ENCODE data around the gene CCNI2. TPM values are rescaled to one million over a fixed set of nuclear protein-coding genes. Genes with fewer than 3 reads are reported as not detected.
A peak's percentile ranks its signal among the peaks of the same experiment; 100 is the strongest.

CCNI2 gene
- total and polyA plus RNA-seq, 9 of the 15 experiments (the other 6 are each of a cell fraction or from before 2014, with no cell fraction given) = 0.05 to 1.7 (median 0.81) TPM; not detected in 5

- peak; percentile 77 for TF ChIP-seq JUND (IDR thresholded peaks at IDR 0.05; ENCODE audit: borderline replicate concordance, low read depth, low read length)
- TF ChIP-seq JUND (tag; IDR thresholded peaks at IDR 0.05; ENCODE audit: borderline replicate concordance, low read depth, low read length) = peak; percentile 65; the same call in 2 of the 3 replicates
- TF ChIP-seq, protein P1, sequence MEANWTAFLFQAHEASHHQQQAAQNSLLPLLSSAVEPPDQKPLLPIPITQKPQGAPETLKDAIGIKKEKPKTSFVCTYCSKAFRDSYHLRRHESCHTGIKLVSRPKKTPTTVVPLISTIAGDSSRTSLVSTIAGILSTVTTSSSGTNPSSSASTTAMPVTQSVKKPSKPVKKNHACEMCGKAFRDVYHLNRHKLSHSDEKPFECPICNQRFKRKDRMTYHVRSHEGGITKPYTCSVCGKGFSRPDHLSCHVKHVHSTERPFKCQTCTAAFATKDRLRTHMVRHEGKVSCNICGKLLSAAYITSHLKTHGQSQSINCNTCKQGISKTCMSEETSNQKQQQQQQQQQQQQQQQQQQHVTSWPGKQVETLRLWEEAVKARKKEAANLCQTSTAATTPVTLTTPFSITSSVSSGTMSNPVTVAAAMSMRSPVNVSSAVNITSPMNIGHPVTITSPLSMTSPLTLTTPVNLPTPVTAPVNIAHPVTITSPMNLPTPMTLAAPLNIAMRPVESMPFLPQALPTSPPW (CRISPR knock-in tag; IDR thresholded peaks at IDR 0.05) = peak; percentile 35
- no peak for TF ChIP-seq SREBF1 (IDR thresholded peaks at IDR 0.05; ENCODE audit: borderline replicate concordance, low read depth, low read length)
- TF ChIP-seq SMAD1 (IDR thresholded peaks at IDR 0.05; ENCODE audit: low read depth, low read length, partially characterized antibody) = no peak
- 0 out of 2 replicates have a peak, but pooled peaks have one; percentile 30 for TF ChIP-seq MYC (IDR thresholded peaks at IDR 0.05; ENCODE audit: low read depth, low read length)
- no peak for TF ChIP-seq MYC (CRISPR knock-in tag; IDR thresholded peaks at IDR 0.05; ENCODE audit: borderline replicate concordance, low read depth)
- no peak for TF ChIP-seq KLF10 (CRISPR knock-in tag; IDR thresholded peaks at IDR 0.05)
- TF ChIP-seq ZNF134 (CRISPR knock-in tag; conservative IDR thresholded peaks at IDR 0.05) = no peak
- TF ChIP-seq, protein P2, sequence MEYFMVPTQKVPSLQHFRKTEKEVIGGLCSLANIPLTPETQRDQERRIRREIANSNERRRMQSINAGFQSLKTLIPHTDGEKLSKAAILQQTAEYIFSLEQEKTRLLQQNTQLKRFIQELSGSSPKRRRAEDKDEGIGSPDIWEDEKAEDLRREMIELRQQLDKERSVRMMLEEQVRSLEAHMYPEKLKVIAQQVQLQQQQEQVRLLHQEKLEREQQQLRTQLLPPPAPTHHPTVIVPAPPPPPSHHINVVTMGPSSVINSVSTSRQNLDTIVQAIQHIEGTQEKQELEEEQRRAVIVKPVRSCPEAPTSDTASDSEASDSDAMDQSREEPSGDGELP (CRISPR knock-in tag; IDR thresholded peaks at IDR 0.05; ENCODE audit: borderline replicate concordance) = no peak
- TF ChIP-seq NCOR1 (IDR thresholded peaks at IDR 0.05) = no peak
- TF ChIP-seq, protein P3, sequence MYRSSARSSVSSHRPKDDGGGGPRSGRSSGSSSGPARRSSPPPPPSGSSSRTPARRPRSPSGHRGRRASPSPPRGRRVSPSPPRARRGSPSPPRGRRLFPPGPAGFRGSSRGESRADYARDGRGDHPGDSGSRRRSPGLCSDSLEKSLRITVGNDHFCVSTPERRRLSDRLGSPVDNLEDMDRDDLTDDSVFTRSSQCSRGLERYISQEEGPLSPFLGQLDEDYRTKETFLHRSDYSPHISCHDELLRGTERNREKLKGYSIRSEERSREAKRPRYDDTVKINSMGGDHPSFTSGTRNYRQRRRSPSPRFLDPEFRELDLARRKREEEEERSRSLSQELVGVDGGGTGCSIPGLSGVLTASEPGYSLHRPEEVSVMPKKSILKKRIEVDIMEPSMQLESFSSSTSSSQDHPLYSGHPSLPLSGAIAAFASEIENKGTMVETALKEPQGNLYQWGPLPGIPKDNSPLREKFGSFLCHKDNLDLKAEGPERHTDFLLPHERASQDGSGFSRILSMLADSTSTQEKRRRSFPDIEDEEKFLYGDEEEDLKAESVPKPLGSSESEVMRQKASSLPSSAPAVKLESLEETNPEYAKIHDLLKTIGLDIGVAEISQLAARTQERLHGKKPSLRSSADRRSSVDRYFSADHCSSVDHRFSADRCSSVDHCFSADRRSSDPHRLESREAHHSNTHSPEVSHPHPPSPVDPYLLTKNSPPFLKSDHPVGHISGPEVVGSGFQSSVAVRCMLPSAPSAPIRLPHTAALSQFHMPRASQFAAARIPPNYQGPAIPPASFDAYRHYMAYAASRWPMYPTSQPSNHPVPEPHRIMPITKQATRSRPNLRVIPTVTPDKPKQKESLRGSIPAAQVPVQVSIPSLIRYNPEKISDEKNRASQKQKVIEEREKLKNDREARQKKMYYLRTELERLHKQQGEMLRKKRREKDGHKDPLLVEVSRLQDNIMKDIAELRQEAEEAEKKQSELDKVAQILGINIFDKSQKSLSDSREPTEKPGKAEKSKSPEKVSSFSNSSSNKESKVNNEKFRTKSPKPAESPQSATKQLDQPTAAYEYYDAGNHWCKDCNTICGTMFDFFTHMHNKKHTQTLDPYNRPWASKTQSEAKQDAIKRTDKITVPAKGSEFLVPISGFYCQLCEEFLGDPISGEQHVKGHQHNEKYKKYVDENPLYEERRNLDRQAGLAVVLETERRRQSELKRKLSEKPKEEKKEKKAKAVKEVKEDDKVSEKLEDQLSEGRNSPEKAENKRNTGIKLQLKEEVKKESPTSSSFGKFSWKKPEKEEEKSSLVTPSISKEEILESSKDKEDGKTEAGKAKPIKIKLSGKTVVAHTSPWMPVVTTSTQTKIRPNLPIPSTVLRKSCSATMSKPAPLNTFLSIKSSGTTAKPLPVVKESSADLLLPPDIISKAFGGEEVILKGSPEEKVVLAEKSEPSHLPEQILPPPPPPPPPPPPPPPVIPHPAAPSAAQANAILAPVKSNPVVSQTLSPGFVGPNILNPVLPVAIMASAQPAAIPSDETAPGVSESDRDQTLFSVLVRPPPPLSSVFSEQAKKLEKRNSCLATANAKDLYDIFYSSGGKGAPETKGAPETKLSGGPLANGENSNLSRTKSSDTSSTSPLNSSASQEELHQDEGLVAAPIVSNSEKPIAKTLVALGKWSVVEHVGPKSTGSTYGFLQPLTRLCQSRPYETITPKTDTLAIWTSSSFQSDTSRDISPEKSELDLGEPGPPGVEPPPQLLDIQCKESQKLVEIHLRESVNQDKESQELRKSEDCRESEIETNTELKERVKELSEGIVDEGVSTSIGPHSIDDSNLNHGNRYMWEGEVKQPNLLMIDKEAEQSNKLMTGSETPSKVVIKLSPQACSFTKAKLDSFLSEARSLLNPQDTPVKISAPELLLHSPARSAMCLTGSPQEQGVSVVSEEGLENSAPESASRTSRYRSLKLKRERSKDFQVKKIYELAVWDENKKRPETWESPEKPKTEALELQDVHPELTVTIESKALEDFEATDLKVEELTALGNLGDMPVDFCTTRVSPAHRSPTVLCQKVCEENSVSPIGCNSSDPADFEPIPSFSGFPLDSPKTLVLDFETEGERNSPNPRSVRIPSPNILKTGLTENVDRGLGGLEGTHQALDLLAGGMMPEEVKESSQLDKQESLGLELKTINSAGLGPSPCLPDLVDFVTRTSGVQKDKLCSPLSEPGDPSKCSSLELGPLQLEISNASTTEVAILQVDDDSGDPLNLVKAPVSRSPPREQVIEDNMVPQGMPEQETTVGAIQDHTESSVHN (IDR thresholded peaks at IDR 0.05; ENCODE audit: borderline replicate concordance in 1 of 2, low read depth in 1 of 2) = no peak
- 0 out of 2 replicates have a peak, but pooled peaks have one; percentile 52 for TF ChIP-seq ZNF592 (IDR thresholded peaks at IDR 0.05)
Observed at GRCh38 chr5:132782101-132782500, 34.9 kb downstream of the CCNI2 start (continued).

Measured in K562 (cell line).